MM.1S (cell line): ENCODE data around the gene RRAGD.

Experiments
- CTCF ChIP-seq: fragments of 300-600 bp; sonication (generic); IDR thresholded peaks from 2 replicates; pipeline ENCODE4 v1.5.1; 2016; ENCODE audit warnings: antibody characterized with exemption, low read length, mixed read lengths
- EZH2 ChIP-seq: fragments of 300-600 bp; sonication (generic); optimal IDR thresholded peaks from 2 replicates; pipeline ENCODE3; 2017; ENCODE audit warnings: low read depth, mild to moderate bottlenecking, antibody characterized with exemption, low read length, mixed read lengths

DNA sequence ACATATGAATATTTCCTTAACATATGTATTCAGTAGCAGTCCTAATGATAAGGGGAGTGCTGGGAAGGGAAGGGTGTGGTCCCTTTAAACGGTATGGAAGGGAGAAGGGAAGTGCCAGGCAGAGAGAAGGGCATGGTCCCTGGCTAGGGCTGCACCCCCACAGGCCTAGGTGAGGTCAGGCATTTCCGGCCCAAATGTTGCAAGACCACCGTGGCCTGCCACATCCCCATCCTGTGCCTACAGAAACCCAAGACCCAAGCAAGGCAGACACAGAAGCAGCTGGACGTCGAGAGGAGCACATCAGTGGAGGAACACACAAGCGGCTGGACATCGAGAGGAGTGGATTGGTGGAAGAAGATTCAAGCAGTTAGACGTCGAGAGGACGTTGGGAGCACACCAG, 5.9 kb downstream of the RRAGD start:
- TF ChIP-seq CTCF (no peak), EZH2 (no peak)
